ENCODE measurements around the gene AUP1. TPM values are rescaled to one million over a fixed set of nuclear protein-coding genes. Genes with fewer than 3 reads are reported as not detected.
A peak's percentile ranks its signal among the peaks of the same experiment; 100 is the strongest.

The AUP1 gene
- total and polyA plus RNA-seq, 2 experiments from 2014 or later: 98.7 to 105 TPM

- Histone ChIP-seq H3K27ac (ENCODE audit: low read depth) (no peak overlapping the region), H3K9me2 (ENCODE audit: insufficient read depth) (peaks cover 7% of the 10 kb centered on the region), H3K36me3 (ENCODE audit: insufficient read depth) (no peaks in the 10 kb centered on the region), H3K79me2 (replicated peaks; ENCODE audit: insufficient read depth) (no peaks in the 10 kb centered on the region), H3F3A (replicated peaks; ENCODE audit: low read depth) (peaks cover 5% of the 10 kb centered on the region; the same call in 1 of the 2 replicates), H4K20me1 (replicated peaks; ENCODE audit: insufficient read depth) (no peaks in the 10 kb centered on the region; the same call in 1 of the 2 replicates), H3K4me1 (ENCODE audit: insufficient read depth) (peaks cover 15% of the 10 kb centered on the region; the same call in 1 of the 2 replicates), H2AFZ (peak overlapping the region; percentile 94; the same call in 1 of the 2 replicates), H3K27me3 (ENCODE audit: insufficient read depth) (peaks cover 99% of the 10 kb centered on the region), H3K4me2 (no peak overlapping the region), H3K4me3 (no peak overlapping the region; the same call in 1 of the 2 replicates)
- H3K9me3 Mint-ChIP-seq: peaks cover 21% of the 10 kb centered on the region
- TF ChIP-seq REST (IDR thresholded peaks at IDR 0.05; ENCODE audit: unreplicated experiment): no peak
- TF ChIP-seq ZNF462 (CRISPR knock-in tag; IDR thresholded peaks at IDR 0.05): no peak
- TF ChIP-seq EZH2 (IDR thresholded peaks at IDR 0.05; ENCODE audit: low read depth, unreplicated experiment): peak; percentile 62
- H3K27ac Mint-ChIP-seq: no peak overlapping the region
- ATAC-seq (no peak), DNase-seq (ENCODE audit: low spot score) (no peak)
- peaks cover 11% of the 10 kb centered on the region for H3K4me1 Mint-ChIP-seq
- H3K4me3 Mint-ChIP-seq: peak overlapping the region; percentile 17; the same call in 1 of the 3 replicates
- peaks cover 81% of the 10 kb centered on the region for H3K27me3 Mint-ChIP-seq (ENCODE audit: insufficient read depth, low read depth, poor library complexity)
- H3K36me3 Mint-ChIP-seq (ENCODE audit: low read depth): peaks cover 8% of the 10 kb centered on the region
Measured at GRCh38 chr2:74516650-74517049, 12.9 kb downstream of the AUP1 start.
